K562 (cell line): ENCODE data around the gene ITPK1. TPM values are rescaled to one million over a fixed set of nuclear protein-coding genes. Genes with fewer than 3 reads are reported as not detected.
A peak's percentile ranks its signal among the peaks of the same experiment; 100 is the strongest.

ENCODE experiments used
- ELF1 ChIP-seq: fragments of 200-800 bp; sonication (Bioruptor generic); IDR thresholded peaks from 2 replicates; pipeline ENCODE4 v1.6.1; 2016; ENCODE audit warnings: missing genetic modification characterization, missing compliant biosample characterization
- NFYB ChIP-seq: IDR thresholded peaks from 2 replicates; pipeline ENCODE4 v1.6.1; 2011; ENCODE audit warnings: mild to moderate bottlenecking, moderate library complexity; ENCODE audit not compliant: insufficient read length; ENCODE audit errors: extremely low read depth
- NUFIP1 ChIP-seq: fragments of 450-650 bp; IDR thresholded peaks from 2 replicates; pipeline ENCODE4 v1.6.1; 2018; ENCODE audit not compliant: partially characterized antibody
- PHF20 ChIP-seq: fragments of 450-650 bp; IDR thresholded peaks from 2 replicates; pipeline ENCODE4 v1.6.1; 2018; ENCODE audit not compliant: partially characterized antibody
- RBM22 ChIP-seq: fragments of 200-400 bp; formaldehyde crosslinking; IDR thresholded peaks from 2 replicates; pipeline ENCODE4 v1.6.1; 2018; ENCODE audit warnings: low read length, low read depth; ENCODE audit not compliant: poor library complexity, severe bottlenecking
- polyA plus RNA-seq, 8 experiments: library from polyadenylated mRNA; depleted of rRNA in 4 of 8; stranded (reverse) in 5 of 8; unstranded in 3 of 8; fragments of >200 nt; fragmentation: Nextera tagmentation in 2 of 8; fragmentation: Illumina TruSeq in 1 of 8; extraction: Ambion mirVana in 2 of 8; extraction: Trizol in 1 of 8; gene quantifications; 2 replicates each; pipeline versions ENCODE4 v1.2.1 to v1.2.3, GENCODE V29; 2011 to 2014; ENCODE audit warnings: inconsistent platforms in 1 of 8, missing spikeins in 1 of 8
- total RNA-seq, 7 experiments: library from RNA; depleted of rRNA in 6 of 7; stranded (reverse); fragments of >200 nt in 6 of 7; fragmentation: Illumina TruSeq in 2 of 7; extraction: Trizol in 2 of 7; gene quantifications; 2 replicates each; pipeline versions ENCODE4 v1.2.1 to v1.2.3, GENCODE V29; 2011 to 2021; ENCODE audit warnings: low replicate concordance in 1 of 7
- TF ChIP-seq, protein P1 (sequence below): IDR thresholded peaks from 3 replicates; pipeline ENCODE4 v1.6.1; 2011; ENCODE audit warnings: borderline replicate concordance, mild to moderate bottlenecking, moderate library complexity; ENCODE audit not compliant: insufficient read length; ENCODE audit errors: extremely low read depth
- TF ChIP-seq, protein P2 (sequence below): sonication (generic); formaldehyde crosslinking; IDR thresholded peaks from 2 replicates; pipeline ENCODE4 v1.9.0; 2022; ENCODE audit warnings: mild to moderate bottlenecking, missing genetic modification reagents

ITPK1 gene
- total and polyA plus RNA-seq, 9 of the 15 experiments (the other 6 are each of a cell fraction or from before 2014, with no cell fraction given), result 1.2 to 39.2 (median 23.0) TPM

DNA sequence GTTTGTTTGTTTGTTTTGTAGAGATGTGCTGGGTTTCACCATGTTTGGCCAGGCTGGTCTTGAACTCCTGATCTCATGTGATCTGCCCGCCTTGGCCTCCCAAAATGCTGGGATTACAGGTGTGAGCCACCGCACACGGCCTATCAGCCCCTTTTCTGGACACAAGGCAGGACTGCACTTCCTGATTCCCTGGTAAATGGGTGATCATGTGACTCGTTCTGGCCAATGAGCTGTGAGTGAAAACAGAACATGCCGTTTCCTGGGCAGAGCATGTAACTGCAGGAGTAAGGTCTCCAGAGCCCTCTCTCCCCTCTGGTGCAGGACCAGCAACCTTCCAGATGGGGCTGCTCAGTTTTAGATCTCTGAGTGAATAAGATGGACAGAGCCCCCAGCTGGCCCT lies 92.7 kb downstream of the ITPK1 start (continued):
- TF ChIP-seq, protein P1, sequence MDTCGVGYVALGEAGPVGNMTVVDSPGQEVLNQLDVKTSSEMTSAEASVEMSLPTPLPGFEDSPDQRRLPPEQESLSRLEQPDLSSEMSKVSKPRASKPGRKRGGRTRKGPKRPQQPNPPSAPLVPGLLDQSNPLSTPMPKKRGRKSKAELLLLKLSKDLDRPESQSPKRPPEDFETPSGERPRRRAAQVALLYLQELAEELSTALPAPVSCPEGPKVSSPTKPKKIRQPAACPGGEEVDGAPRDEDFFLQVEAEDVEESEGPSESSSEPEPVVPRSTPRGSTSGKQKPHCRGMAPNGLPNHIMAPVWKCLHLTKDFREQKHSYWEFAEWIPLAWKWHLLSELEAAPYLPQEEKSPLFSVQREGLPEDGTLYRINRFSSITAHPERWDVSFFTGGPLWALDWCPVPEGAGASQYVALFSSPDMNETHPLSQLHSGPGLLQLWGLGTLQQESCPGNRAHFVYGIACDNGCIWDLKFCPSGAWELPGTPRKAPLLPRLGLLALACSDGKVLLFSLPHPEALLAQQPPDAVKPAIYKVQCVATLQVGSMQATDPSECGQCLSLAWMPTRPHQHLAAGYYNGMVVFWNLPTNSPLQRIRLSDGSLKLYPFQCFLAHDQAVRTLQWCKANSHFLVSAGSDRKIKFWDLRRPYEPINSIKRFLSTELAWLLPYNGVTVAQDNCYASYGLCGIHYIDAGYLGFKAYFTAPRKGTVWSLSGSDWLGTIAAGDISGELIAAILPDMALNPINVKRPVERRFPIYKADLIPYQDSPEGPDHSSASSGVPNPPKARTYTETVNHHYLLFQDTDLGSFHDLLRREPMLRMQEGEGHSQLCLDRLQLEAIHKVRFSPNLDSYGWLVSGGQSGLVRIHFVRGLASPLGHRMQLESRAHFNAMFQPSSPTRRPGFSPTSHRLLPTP, result no peak
- TF ChIP-seq, protein P2, sequence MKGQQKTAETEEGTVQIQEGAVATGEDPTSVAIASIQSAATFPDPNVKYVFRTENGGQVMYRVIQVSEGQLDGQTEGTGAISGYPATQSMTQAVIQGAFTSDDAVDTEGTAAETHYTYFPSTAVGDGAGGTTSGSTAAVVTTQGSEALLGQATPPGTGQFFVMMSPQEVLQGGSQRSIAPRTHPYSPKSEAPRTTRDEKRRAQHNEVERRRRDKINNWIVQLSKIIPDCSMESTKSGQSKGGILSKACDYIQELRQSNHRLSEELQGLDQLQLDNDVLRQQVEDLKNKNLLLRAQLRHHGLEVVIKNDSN (CRISPR knock-in tag), result peak; percentile 88
- TF ChIP-seq RBM22, result no peak
- peak; percentile 92 for TF ChIP-seq NFYB
- TF ChIP-seq NUFIP1, result no peak
- peak; percentile 40 for TF ChIP-seq PHF20
- 0 out of 2 replicates have a peak, but pooled peaks have one; percentile 30 for TF ChIP-seq ELF1 (tag)
- TF ChIP-seq, all 486 proteins: peak for 10
